SK-N-MC (cell line): ENCODE measurements around the gene PGLYRP3.

Experiments
- EZH2 ChIP-seq: fragments of 200-600 bp; sonication (generic); IDR thresholded peaks from one replicate; pipeline ENCODE4 v1.6.1; 2017; ENCODE audit warnings: antibody characterized with exemption
- FOXP2 ChIP-seq: optimal IDR thresholded peaks from 2 replicates; pipeline ENCODE3; 2011; ENCODE audit warnings: mild to moderate bottlenecking, moderate library complexity; ENCODE audit not compliant: insufficient read depth; ENCODE audit errors: extremely low read length, control extremely low read depth
- POLR2AphosphoS5 ChIP-seq: IDR thresholded peaks from 2 replicates; pipeline ENCODE4 v1.6.1; 2012; ENCODE audit warnings: mild to moderate bottlenecking, low read depth, low read length, borderline replicate concordance

- TF ChIP-seq EZH2 (no peak), POLR2AphosphoS5 (no peak), FOXP2 (no peak)
These were observed 12.2 kb upstream of the PGLYRP3 start for GRCh38 chr1:153324912-153325311.
